ENCODE results near the gene TAF5L.

TAF5L gene

GRCh38 chr1:229666585-229666984, 40.7 kb upstream of the TAF5L start:
- no peak for TF ChIP-seq CTCF (conservative IDR thresholded peaks at IDR 0.05; ENCODE audit: control insufficient read depth, insufficient read depth, low read depth, low read length)
- no peak for DNase-seq (ENCODE audit: low read depth)
- no peak overlapping the region for H3K4me3 ChIP-seq (ENCODE audit: control insufficient read depth, low read depth, low read length)

GRCh38 chr1:229665912-229666558, 40.1 kb upstream of the TAF5L start:
- no peak overlapping the region for H3K4me3 ChIP-seq (ENCODE audit: control insufficient read depth, low read depth, low read length)
- no peak for DNase-seq (ENCODE audit: low read depth)
- no peak for TF ChIP-seq CTCF (conservative IDR thresholded peaks at IDR 0.05; ENCODE audit: control insufficient read depth, insufficient read depth, low read depth, low read length)

DNA sequence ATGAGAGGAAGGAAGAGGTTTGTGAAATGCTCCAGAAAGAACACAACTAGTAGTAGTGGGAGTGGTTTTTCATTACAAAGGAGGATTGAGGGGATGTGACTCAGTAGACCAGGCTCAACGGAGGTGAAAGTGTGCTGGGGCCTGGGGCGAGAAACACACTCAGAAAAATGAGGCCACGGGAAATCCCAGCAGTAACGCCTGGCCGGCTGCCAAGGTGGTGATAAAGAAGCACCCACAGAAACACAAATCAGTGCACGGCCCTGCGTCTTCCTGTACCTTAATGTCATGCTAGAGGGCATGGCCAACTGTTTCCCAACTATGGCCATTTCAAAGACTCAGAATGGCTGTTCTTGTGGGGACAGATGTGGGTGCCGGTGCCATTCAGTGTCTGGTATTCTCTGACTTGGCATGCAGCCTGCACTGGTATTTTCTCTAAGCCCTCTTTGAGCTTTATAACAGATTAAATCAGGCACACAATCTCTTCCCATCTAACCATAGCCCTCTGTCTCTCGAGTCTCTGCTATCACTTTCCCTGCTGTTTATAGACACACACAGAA, 38.3 kb upstream of the TAF5L start:
- no peak overlapping the region for H3K4me3 ChIP-seq (ENCODE audit: control insufficient read depth, low read depth, low read length)
- DNase-seq (ENCODE audit: low read depth), result peak; percentile 14
- no peak for TF ChIP-seq CTCF (conservative IDR thresholded peaks at IDR 0.05; ENCODE audit: control insufficient read depth, insufficient read depth, low read depth, low read length)

- no peak for TF ChIP-seq CTCF (conservative IDR thresholded peaks at IDR 0.05; ENCODE audit: control insufficient read depth, insufficient read depth, low read depth, low read length)
- no peak overlapping the region for H3K4me3 ChIP-seq (ENCODE audit: control insufficient read depth, low read depth, low read length)
- no peak for DNase-seq (ENCODE audit: low read depth)
These were observed 36.0 kb upstream of the TAF5L start for GRCh38 chr1:229661897-229662296.

- peak; percentile 92 for TF ChIP-seq CTCF (conservative IDR thresholded peaks at IDR 0.05; ENCODE audit: control insufficient read depth, insufficient read depth, low read depth, low read length)
- H3K4me3 ChIP-seq (ENCODE audit: control insufficient read depth, low read depth, low read length), result no peak overlapping the region
- DNase-seq (ENCODE audit: low read depth), result peak; percentile 67
These were observed 35.3 kb upstream of the TAF5L start for GRCh38 chr1:229661022-229661877.

- no peak for TF ChIP-seq CTCF (conservative IDR thresholded peaks at IDR 0.05; ENCODE audit: control insufficient read depth, insufficient read depth, low read depth, low read length)
- DNase-seq (ENCODE audit: low read depth), result no peak
- H3K4me3 ChIP-seq (ENCODE audit: control insufficient read depth, low read depth, low read length), result no peak overlapping the region
These were observed 32.3 kb upstream of the TAF5L start for GRCh38 chr1:229657993-229658755.
